Stomach smooth muscle (tissue), 2 donors: Measurements from ENCODE around the gene CHM.

Experiments used
- H3K27ac ChIP-seq: one replicate; pipeline ENCODE4 v1.7.0; 2013; ENCODE audit warnings: mild to moderate bottlenecking, low read length, inconsistent platforms
- H3K27me3 ChIP-seq, 2 donors: one replicate each; pipeline ENCODE4 v1.7.0; 2013; ENCODE audit warnings: low read length in 2 of 2; ENCODE audit not compliant: insufficient read depth in 2 of 2, control insufficient read depth in 1 of 2
- H3K36me3 ChIP-seq, 2 donors: one replicate each; pipeline ENCODE4 v1.7.0; 2013; ENCODE audit warnings: low read length in 2 of 2; ENCODE audit not compliant: control insufficient read depth in 2 of 2, insufficient read depth in 2 of 2
- H3K4me1 ChIP-seq: one replicate; pipeline ENCODE4 v1.7.0; 2013; ENCODE audit warnings: low read length; ENCODE audit not compliant: control insufficient read depth, insufficient read depth
- H3K4me3 ChIP-seq, 2 donors: one replicate each; pipeline ENCODE4 v1.7.0; 2013; ENCODE audit warnings: low read length in 2 of 2
- H3K9ac ChIP-seq, 2 donors: one replicate each; pipeline ENCODE4 v1.7.0; 2013; ENCODE audit warnings: low read length in 2 of 2, mild to moderate bottlenecking in 1 of 2
- H3K9me3 ChIP-seq, 2 donors: one replicate each; pipeline ENCODE4 v1.7.0; 2013; ENCODE audit warnings: low read length in 2 of 2; ENCODE audit not compliant: control insufficient read depth in 2 of 2
- donor health status: healthy.
- donor health status: Pancreatic carcinoma.

CHM gene

DNA sequence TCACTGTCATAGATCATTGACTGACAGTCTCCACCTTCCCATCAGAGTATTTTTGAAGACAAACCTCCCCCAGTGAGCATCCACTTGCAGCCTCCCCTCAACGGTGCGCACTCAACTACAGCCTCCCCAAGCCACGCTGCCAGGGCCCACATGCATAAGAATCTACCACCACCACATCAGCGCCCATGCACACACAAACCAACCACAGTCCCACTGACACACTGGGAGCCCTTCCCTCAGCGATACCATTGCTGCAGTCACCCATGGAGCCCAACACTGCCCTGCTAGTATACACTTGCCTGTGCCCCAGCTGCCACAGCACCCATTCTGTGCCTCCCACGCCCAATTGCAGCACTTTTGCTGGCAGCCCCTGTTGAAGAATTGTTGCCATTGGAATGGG lies 132.9 kb downstream of the CHM start:
- Histone ChIP-seq H3K9me3 (no peaks in the 10 kb centered on the region), H3K27me3 (no peaks in the 10 kb centered on the region), H3K36me3 (no peaks in the 10 kb centered on the region), H3K9ac (no peak overlapping the region), H3K27ac (no peak overlapping the region), H3K4me3 (no peak overlapping the region), H3K4me1 (no peaks in the 10 kb centered on the region)

DNA sequence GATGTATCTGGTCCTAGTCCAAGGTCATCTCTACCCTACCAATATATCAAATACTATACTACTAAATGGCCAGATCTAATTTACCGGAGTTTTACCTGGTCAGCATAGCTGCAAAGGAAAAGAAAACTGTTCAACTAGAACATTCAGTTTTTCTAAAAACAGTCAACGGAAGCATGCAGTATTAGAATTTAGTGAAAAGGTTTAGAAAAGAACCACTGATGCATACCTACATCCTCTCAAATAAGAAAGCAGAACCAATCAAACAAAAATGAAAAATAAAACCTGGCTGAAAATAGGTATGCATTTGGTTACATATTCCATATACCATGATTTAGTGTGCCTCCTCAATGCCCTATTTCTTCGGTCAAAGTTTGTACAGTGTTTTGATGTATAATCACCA lies 140.0 kb downstream of the CHM start:
- Histone ChIP-seq H3K9me3 (no peaks in the 10 kb centered on the region), H3K27me3 (no peaks in the 10 kb centered on the region), H3K4me1 (no peaks in the 10 kb centered on the region), H3K9ac (no peak overlapping the region), H3K27ac (no peak overlapping the region), H3K36me3 (no peaks in the 10 kb centered on the region), H3K4me3 (no peak overlapping the region)

- Histone ChIP-seq H3K27me3 (no peaks in the 10 kb centered on the region), H3K36me3 (no peaks in the 10 kb centered on the region), H3K4me1 (no peaks in the 10 kb centered on the region), H3K9ac (no peak overlapping the region), H3K27ac (no peak overlapping the region), H3K9me3 (no peaks in the 10 kb centered on the region), H3K4me3 (no peak overlapping the region)
Observed at GRCh38 chrX:85906399-85906798, 141.0 kb downstream of the CHM start.

- H3K9ac ChIP-seq: no peak overlapping the region
- H3K27ac ChIP-seq: no peak overlapping the region
- H3K27me3 ChIP-seq: no peaks in the 10 kb centered on the region
- no peaks in the 10 kb centered on the region for H3K4me1 ChIP-seq
- no peak overlapping the region for H3K4me3 ChIP-seq
- no peaks in the 10 kb centered on the region for H3K9me3 ChIP-seq
- H3K36me3 ChIP-seq: no peaks in the 10 kb centered on the region
Observed at GRCh38 chrX:85905851-85906250, 141.5 kb downstream of the CHM start.

GRCh38 chrX:85903692-85904471 lies 143.5 kb downstream of the CHM start:
- H3K27ac ChIP-seq: no peak overlapping the region
- H3K4me1 ChIP-seq: no peaks in the 10 kb centered on the region
- H3K9ac ChIP-seq: no peak overlapping the region
- H3K4me3 ChIP-seq: no peak overlapping the region
- H3K9me3 ChIP-seq: no peaks in the 10 kb centered on the region
- no peaks in the 10 kb centered on the region for H3K36me3 ChIP-seq
- H3K27me3 ChIP-seq: no peaks in the 10 kb centered on the region

DNA sequence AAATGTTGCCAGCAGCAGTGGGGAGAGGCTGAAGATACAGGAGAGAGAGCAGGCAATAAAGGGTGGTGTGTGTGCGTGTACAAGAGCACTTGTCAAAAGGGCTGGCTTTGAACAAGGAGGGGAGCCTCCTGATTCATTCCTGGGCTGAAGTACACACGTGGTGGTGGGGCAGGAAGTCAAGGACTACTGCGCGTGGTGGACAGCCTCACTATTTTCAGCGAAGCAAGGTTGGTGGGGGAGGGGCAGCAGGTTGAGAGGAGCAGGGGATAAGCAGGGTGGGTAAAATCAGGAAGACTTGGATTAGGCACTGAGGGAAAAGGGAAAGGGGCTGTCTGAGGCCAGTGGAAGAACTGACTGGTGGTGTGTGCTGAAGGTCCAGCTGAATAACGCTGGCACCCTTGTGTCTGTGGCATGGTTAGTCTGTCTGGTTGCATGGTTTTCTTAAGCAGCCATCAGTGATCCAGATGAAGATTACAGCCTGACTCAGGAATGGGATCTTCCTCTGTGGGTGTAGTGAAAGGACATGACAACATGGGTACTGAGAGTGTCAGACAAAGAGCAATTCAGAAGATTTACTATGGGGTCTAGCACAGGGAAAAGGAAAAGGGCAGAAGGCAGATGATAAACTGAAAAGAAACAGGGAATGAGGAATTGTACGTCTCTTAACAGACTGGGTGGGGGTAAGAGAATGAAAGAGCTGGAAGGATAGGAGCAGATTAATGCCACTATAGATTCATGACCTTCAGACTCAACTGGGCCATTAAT lies 149.8 kb downstream of the CHM start:
- Histone ChIP-seq H3K4me1 (no peaks in the 10 kb centered on the region), H3K9ac (no peak overlapping the region), H3K4me3 (no peak overlapping the region), H3K36me3 (no peaks in the 10 kb centered on the region), H3K27me3 (no peaks in the 10 kb centered on the region), H3K9me3 (no peaks in the 10 kb centered on the region), H3K27ac (no peak overlapping the region)

GRCh38 chrX:85882601-85883000 lies 164.8 kb downstream of the CHM start:
- Histone ChIP-seq H3K27ac (no peak overlapping the region), H3K4me3 (no peak overlapping the region), H3K9ac (no peak overlapping the region), H3K36me3 (no peaks in the 10 kb centered on the region), H3K27me3 (no peaks in the 10 kb centered on the region), H3K4me1 (no peaks in the 10 kb centered on the region), H3K9me3 (no peaks in the 10 kb centered on the region)

GRCh38 chrX:85870585-85870984 lies 176.8 kb downstream of the CHM start:
- Histone ChIP-seq H3K36me3 (peaks cover 0 to 7% of the 10 kb centered on the region in 2 donors), H3K4me1 (no peaks in the 10 kb centered on the region), H3K9me3 (no peaks in the 10 kb centered on the region), H3K4me3 (no peak overlapping the region), H3K27ac (no peak overlapping the region), H3K27me3 (no peaks in the 10 kb centered on the region), H3K9ac (no peak overlapping the region)

- H3K36me3 ChIP-seq: peaks cover 3 to 6% of the 10 kb centered on the region in 2 donors
- no peaks in the 10 kb centered on the region for H3K27me3 ChIP-seq
Observed at GRCh38 chrX:85865324-85865723, 182.0 kb downstream of the CHM start.

GRCh38 chrX:85859426-85859825 lies 187.9 kb downstream of the CHM start:
- no peaks in the 10 kb centered on the region for H3K4me1 ChIP-seq
- no peaks in the 10 kb centered on the region for H3K27me3 ChIP-seq
- peaks cover 0 to 2% of the 10 kb centered on the region in 2 donors for H3K36me3 ChIP-seq
- no peak overlapping the region for H3K9ac ChIP-seq
- no peaks in the 10 kb centered on the region for H3K9me3 ChIP-seq
- H3K4me3 ChIP-seq: no peak overlapping the region
- H3K27ac ChIP-seq: no peak overlapping the region

More at GRCh38 chrX:85865324-85865723, 182.0 kb downstream of the CHM start:
- H3K27ac ChIP-seq: no peak overlapping the region
- no peaks in the 10 kb centered on the region for H3K9me3 ChIP-seq
- no peak overlapping the region for H3K9ac ChIP-seq
- no peaks in the 10 kb centered on the region for H3K4me1 ChIP-seq
- H3K4me3 ChIP-seq: no peak overlapping the region

GRCh38 chrX:85851418-85851817 lies 195.9 kb downstream of the CHM start:
- Histone ChIP-seq H3K9ac (no peak overlapping the region), H3K27ac (no peak overlapping the region), H3K4me1 (no peaks in the 10 kb centered on the region), H3K4me3 (no peak overlapping the region), H3K36me3 (no peaks in the 10 kb centered on the region), H3K27me3 (no peaks in the 10 kb centered on the region), H3K9me3 (no peaks in the 10 kb centered on the region)
